ENCODE measurements around the gene KCTD7.
"Not testable (repeated sequence)": the region's sequence is repeated elsewhere in the genome, so short reads cannot be mapped to it uniquely, and the experiment has no call there.

Gene KCTD7

GRCh38 chr7:66630531-66630930 is 1.9 kb downstream of the KCTD7 start:
- no peak for DNase-seq (ENCODE audit: low read depth)
- H3K4me3 ChIP-seq (replicated peaks; ENCODE audit: low read depth, low read length): no peak overlapping the region
- no peak for TF ChIP-seq CTCF (IDR thresholded peaks at IDR 0.05; ENCODE audit: low read length, missing control alignments)

DNA sequence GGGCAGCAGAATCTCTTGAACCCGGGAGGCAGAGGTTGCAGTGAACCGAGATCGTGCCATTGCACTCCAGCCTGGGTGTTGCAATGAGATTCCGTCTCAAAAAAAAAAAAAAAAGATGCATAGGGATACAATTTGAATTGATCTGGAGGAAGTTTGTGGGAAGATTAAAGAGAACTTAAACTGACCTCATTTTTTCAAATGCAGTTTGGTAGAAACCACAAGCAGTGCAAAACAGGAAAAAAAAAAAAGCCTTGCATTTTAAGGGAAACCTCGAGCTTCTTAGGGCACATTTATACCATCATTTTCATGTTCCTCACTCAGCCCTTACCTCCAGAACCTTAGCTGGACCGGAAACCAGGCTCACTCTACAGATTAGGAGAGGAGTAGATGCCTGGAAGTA is 2.8 kb downstream of the KCTD7 start:
- no peak for TF ChIP-seq CTCF (IDR thresholded peaks at IDR 0.05; ENCODE audit: low read length, missing control alignments)
- H3K4me3 ChIP-seq (replicated peaks; ENCODE audit: low read depth, low read length): no peak overlapping the region
- no peak for DNase-seq (ENCODE audit: low read depth)

GRCh38 chr7:66634816-66635215 is 6.1 kb downstream of the KCTD7 start:
- no peak for TF ChIP-seq CTCF (IDR thresholded peaks at IDR 0.05; ENCODE audit: low read length, missing control alignments)
- H3K4me3 ChIP-seq (replicated peaks; ENCODE audit: low read depth, low read length): no peak overlapping the region
- no peak for DNase-seq (ENCODE audit: low read depth)

- DNase-seq (ENCODE audit: low read depth): not testable (repeated sequence)
These were observed 6.8 kb downstream of the KCTD7 start for GRCh38 chr7:66635322-66635981.

GRCh38 chr7:66635982-66636546 is 7.4 kb downstream of the KCTD7 start:
- H3K4me3 ChIP-seq (replicated peaks; ENCODE audit: low read depth, low read length): not testable (repeated sequence)
- DNase-seq (ENCODE audit: low read depth): peak; percentile 64

More at GRCh38 chr7:66635322-66635981, 6.8 kb downstream of the KCTD7 start:
- H3K4me3 ChIP-seq (replicated peaks; ENCODE audit: low read depth, low read length): not testable (repeated sequence)

- DNase-seq (ENCODE audit: low read depth): no peak
- TF ChIP-seq CTCF (IDR thresholded peaks at IDR 0.05; ENCODE audit: low read length, missing control alignments): no peak
- no peak overlapping the region for H3K4me3 ChIP-seq (replicated peaks; ENCODE audit: low read depth, low read length)
These were observed 9.8 kb downstream of the KCTD7 start for GRCh38 chr7:66638309-66639099.

GRCh38 chr7:66639773-66640172 is 11.1 kb downstream of the KCTD7 start:
- H3K4me3 ChIP-seq (replicated peaks; ENCODE audit: low read depth, low read length): no peak overlapping the region
- no peak for DNase-seq (ENCODE audit: low read depth)
- no peak for TF ChIP-seq CTCF (IDR thresholded peaks at IDR 0.05; ENCODE audit: low read length, missing control alignments)

All from fibroblast of pulmonary artery (primary cell).